Tongue (tissue), 2 donors: ENCODE results near the gene GLIPR2. TPM values are rescaled to one million over a fixed set of nuclear protein-coding genes. Genes with fewer than 3 reads are reported as not detected.

ENCODE experiments used
- DNase-seq: peaks from one replicate; pipeline ENCODE4 v3.0.0-alpha.2; 2015
- total RNA-seq: library from RNA; depleted of rRNA; stranded (reverse); fragments of >200 nt; gene quantifications from one replicate; pipeline ENCODE4 v1.2.3, GENCODE V29; 2014

Gene GLIPR2
- total RNA-seq, 1 donor from 2014 or later: 49.3 TPM

- DNase-seq: no peak
Observed at GRCh38 chr9:36194326-36195000, 57.9 kb downstream of the GLIPR2 start.

- no peak for DNase-seq
Observed at GRCh38 chr9:36204906-36205547, 68.5 kb downstream of the GLIPR2 start.

- DNase-seq: no peak
Observed at GRCh38 chr9:36207016-36207415, 70.5 kb downstream of the GLIPR2 start.

GRCh38 chr9:36207546-36208012 is 71.0 kb downstream of the GLIPR2 start:
- no peak for DNase-seq

- no peak for DNase-seq
Observed at GRCh38 chr9:36208521-36209253, 72.2 kb downstream of the GLIPR2 start.

GRCh38 chr9:36210722-36211121 is 74.2 kb downstream of the GLIPR2 start:
- no peak for DNase-seq

- no peak for DNase-seq
Observed at GRCh38 chr9:36211510-36211909, 75.0 kb downstream of the GLIPR2 start.

- no peak for DNase-seq
Observed at GRCh38 chr9:36213387-36213786, 76.9 kb downstream of the GLIPR2 start.

Other genes with a start within 250 kb of the GLIPR2 start
- not detected for gene HRCT1, start 230.5 kb upstream of the GLIPR2 start, total RNA-seq
- 1.8 TPM for gene SPAAR, start 227.2 kb upstream of the GLIPR2 start, total RNA-seq
- not detected for gene OR2S2, start 178.6 kb upstream of the GLIPR2 start, total RNA-seq
- 22.9 TPM for gene RECK, start 99.8 kb upstream of the GLIPR2 start, total RNA-seq
- gene CCIN, start 32.7 kb downstream of the GLIPR2 start, total RNA-seq: 0.41 TPM
- gene CLTA, start 54.2 kb downstream of the GLIPR2 start, total RNA-seq: 95.7 TPM
- gene GNE, start 121.7 kb downstream of the GLIPR2 start, total RNA-seq: 33.1 TPM